ENCODE measurements around the gene SMAD7. TPM values are rescaled to one million over a fixed set of nuclear protein-coding genes. Genes with fewer than 3 reads are reported as not detected.

SMAD7 gene
- total RNA-seq, 4 donors from 2014 or later: 41.2 to 76.0 (median 55.2) TPM

DNA sequence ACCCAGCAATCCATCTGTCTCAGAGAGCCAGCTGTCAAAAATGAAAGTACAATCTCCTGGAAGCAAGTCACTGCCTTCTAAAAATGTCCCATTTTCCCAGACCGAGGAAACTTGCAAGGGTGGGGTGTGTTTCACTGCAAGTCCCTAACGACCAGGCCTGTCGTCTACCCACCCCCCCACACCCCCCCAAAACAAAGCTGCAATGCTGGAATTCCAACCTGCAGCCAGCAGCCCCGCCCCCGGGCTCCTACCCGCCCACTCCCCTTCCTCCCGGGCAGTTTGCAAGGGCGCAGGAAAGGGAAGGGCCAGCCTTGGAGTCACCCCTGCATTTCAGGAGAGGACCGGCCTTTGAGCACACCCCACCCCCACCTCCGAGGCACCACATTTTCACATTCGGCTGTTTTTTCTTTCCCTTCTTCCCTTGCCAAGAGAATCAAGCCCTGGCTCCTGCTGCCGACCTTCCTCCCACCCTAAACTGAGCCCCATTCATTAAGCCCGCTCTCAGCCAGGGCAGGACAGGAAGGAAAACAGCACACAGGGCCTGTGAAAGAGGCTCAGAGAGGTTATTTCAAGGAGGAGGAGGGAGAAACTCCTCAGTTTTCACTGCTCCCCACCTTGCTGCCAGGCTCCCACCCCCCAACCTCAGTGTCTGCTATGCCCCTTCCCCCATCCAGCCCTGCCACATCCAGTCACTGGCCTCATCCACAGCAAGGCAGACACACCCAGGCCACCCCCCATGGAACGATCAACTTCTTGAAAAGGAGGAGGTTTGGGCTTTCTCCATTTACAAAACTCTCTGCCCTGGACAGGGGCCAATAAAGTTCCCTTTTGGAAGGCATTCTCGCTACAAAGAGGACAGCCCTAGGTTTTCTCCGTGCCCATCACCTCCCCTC lies 11.3 kb downstream of the SMAD7 start:
- Histone ChIP-seq H3K4me3 (peak overlapping the region; percentile 3 to 38), H3K27ac (peak overlapping the region; percentile 47 to 98 (median 88)), H3K27me3 (no peaks in the 10 kb centered on the region), H3K4me1 (peaks cover 11 to 100% (median 84%) of the 10 kb centered on the region in 3 donors), H3K36me3 (no peaks in the 10 kb centered on the region), H3K9me3 (no peaks in the 10 kb centered on the region)
- TF ChIP-seq POLR2AphosphoS5 (IDR thresholded peaks at IDR 0.05) (peak; percentile 4), CTCF (IDR thresholded peaks at IDR 0.05) (no peak), EP300 (IDR thresholded peaks at IDR 0.05) (no peak), POLR2A (IDR thresholded peaks at IDR 0.05) (no peak)
- 3 to 20% methylated on average over 1 to 6 of the region's 16 CpGs for WGBS, 2 donors (ENCODE audit: low coverage in 1 of 2)
- ATAC-seq: peak; percentile 46

GRCh38 chr18:48938827-48939204 lies 11.9 kb downstream of the SMAD7 start:
- no peaks in the 10 kb centered on the region for H3K9me3 ChIP-seq
- ATAC-seq: no peak
- peaks cover 14 to 100% (median 83%) of the 10 kb centered on the region in 3 donors for H3K4me1 ChIP-seq
- WGBS, 2 donors (ENCODE audit: low coverage in 1 of 2): 7 to 30% methylated on average over 2 to 3 of the region's 9 CpGs
- peak overlapping the region in 3 of 4 donors; percentile 83 to 98 (median 93) for H3K27ac ChIP-seq
- no peaks in the 10 kb centered on the region for H3K36me3 ChIP-seq
- no peak for TF ChIP-seq POLR2A (IDR thresholded peaks at IDR 0.05)
- no peak for TF ChIP-seq CTCF (IDR thresholded peaks at IDR 0.05)
- no peak for TF ChIP-seq EP300 (IDR thresholded peaks at IDR 0.05)
- no peak for TF ChIP-seq POLR2AphosphoS5 (IDR thresholded peaks at IDR 0.05)
- H3K27me3 ChIP-seq: no peaks in the 10 kb centered on the region
- H3K4me3 ChIP-seq: peak overlapping the region; percentile 3 to 38

- WGBS, 2 donors (ENCODE audit: low coverage in 1 of 2): 34 to 78% methylated on average over 2 to 6 of the region's 6 CpGs
- Histone ChIP-seq H3K36me3 (no peaks in the 10 kb centered on the region), H3K27ac (peak overlapping the region in 3 of 4 donors; percentile 83 to 98 (median 93)), H3K9me3 (no peaks in the 10 kb centered on the region), H3K27me3 (no peaks in the 10 kb centered on the region), H3K4me1 (peaks cover 19 to 100% (median 84%) of the 10 kb centered on the region in 3 donors), H3K4me3 (no peak overlapping the region)
- ATAC-seq: no peak
- TF ChIP-seq POLR2A (IDR thresholded peaks at IDR 0.05) (no peak), POLR2AphosphoS5 (IDR thresholded peaks at IDR 0.05) (no peak)
These were observed 12.7 kb downstream of the SMAD7 start for GRCh38 chr18:48937869-48938750.

DNA sequence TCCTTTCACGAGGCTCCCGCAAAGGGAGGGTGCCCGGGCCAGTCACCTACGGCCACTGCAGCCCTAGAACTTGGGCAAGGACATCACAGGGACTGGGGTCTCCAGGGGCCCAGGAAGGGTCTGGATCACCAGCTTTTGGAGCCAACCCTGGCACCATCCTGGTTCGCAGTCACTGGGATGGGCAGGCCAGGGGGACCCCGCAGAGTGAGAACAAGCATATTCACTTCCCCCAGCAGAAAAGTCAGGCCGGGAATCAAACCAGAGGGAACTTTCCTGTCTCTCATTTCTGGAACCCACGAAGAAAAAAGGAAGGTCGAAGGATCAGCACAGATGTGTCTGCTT lies 15.4 kb downstream of the SMAD7 start:
- no peaks in the 10 kb centered on the region for H3K9me3 ChIP-seq
- ATAC-seq: no peak
- H3K27me3 ChIP-seq: no peaks in the 10 kb centered on the region
- no CpG with 5 or more reads among the region's 9 CpGs for WGBS, 2 donors (ENCODE audit: low coverage in 1 of 2)
- H3K4me1 ChIP-seq: peaks cover 33 to 100% (median 89%) of the 10 kb centered on the region in 3 donors
- H3K4me3 ChIP-seq: no peak overlapping the region
- H3K36me3 ChIP-seq: no peaks in the 10 kb centered on the region
- peak overlapping the region; percentile 12 to 98 (median 85) for H3K27ac ChIP-seq
- TF ChIP-seq POLR2AphosphoS5 (IDR thresholded peaks at IDR 0.05): no peak
- TF ChIP-seq POLR2A (IDR thresholded peaks at IDR 0.05): no peak
- no peak for TF ChIP-seq CTCF (IDR thresholded peaks at IDR 0.05)
- no peak for TF ChIP-seq EP300 (IDR thresholded peaks at IDR 0.05)

GRCh38 chr18:48934723-48935432 lies 15.9 kb downstream of the SMAD7 start:
- no peak for TF ChIP-seq EP300 (IDR thresholded peaks at IDR 0.05)
- TF ChIP-seq POLR2A (IDR thresholded peaks at IDR 0.05): no peak
- no peak for TF ChIP-seq CTCF (IDR thresholded peaks at IDR 0.05)
- no peak for TF ChIP-seq POLR2AphosphoS5 (IDR thresholded peaks at IDR 0.05)
- Histone ChIP-seq H3K4me3 (peak overlapping the region in 1 of 2 donors; percentile 14), H3K27me3 (no peaks in the 10 kb centered on the region), H3K4me1 (peaks cover 33 to 100% (median 89%) of the 10 kb centered on the region in 3 donors), H3K9me3 (no peaks in the 10 kb centered on the region), H3K27ac (peak overlapping the region; percentile 41 to 98 (median 85)), H3K36me3 (no peaks in the 10 kb centered on the region)
- WGBS, 2 donors (ENCODE audit: low coverage in 1 of 2): 16 to 17% methylated on average over 5 to 6 of the region's 14 CpGs
- peak; percentile 29 for ATAC-seq
